GM21717 (cell line): Measurements from ENCODE around the gene SLC12A4.
A peak's percentile ranks its signal among the peaks of the same experiment; 100 is the strongest.

Experiments
- ATAC-seq: cut with Tn5 transposase; IDR thresholded peaks from one replicate; pipeline ENCODE4 v1.9.1; 2021; ENCODE audit warnings: mild to moderate bottlenecking, moderate library complexity; ENCODE audit not compliant: unreplicated experiment

SLC12A4 gene

DNA sequence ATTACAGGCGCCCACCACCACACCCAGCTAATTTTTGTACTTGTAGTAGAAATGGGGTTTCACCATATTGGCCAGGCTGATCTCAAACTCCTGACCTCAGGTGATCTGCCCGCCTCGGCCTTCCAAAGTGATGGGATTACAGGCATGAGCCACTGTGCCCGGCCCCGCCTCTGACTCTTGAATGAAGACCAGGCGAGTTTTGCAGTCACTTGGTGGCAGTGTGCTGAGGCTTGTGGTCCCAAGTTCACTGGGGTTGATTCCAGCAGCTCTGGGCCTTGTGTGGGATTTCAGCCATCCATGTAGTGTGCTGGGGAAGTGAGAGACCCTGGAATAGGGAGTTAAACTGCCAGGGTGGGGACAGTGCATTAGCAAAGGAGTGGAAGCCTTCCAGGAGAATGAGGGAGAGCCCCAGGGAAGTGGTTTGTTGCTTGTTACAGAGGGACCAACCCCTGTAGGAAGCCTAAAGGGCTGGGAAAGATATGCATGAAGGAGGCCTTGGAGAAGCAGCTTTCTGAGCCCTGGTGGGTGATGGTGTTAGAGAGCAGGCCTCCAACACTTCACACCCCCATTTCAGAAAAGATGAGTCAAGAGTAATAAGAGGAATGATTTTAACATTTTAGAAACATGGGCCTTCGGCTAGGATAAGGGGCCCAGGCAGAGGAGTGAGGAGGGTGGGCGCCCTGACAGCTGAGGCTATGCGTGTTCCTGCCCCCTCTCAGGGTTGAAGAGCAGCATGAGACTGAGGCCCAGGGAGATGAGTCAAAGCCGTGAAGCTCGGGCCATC is 60.8 kb downstream of the SLC12A4 start:
- ATAC-seq, result no peak

DNA sequence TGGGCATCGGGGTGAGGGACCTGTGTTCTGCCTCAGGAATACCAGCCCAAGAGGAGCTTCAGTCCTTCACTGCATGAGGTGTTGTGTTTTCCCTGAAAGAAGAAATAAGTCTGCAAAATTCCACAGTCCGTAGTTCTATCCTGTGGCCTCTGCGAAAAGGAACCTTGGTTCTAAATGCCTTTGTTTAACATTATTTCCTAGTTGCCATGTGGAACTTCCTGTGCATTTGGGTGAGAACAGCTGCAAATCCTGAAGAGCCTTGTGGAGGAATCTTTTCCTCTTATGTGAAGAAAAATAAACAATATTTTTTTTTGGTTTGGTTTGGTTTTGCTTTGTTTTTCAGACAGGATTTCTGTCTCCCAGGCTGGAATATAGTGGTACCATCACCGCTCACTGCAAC is 65.6 kb downstream of the SLC12A4 start:
- ATAC-seq, result no peak

DNA sequence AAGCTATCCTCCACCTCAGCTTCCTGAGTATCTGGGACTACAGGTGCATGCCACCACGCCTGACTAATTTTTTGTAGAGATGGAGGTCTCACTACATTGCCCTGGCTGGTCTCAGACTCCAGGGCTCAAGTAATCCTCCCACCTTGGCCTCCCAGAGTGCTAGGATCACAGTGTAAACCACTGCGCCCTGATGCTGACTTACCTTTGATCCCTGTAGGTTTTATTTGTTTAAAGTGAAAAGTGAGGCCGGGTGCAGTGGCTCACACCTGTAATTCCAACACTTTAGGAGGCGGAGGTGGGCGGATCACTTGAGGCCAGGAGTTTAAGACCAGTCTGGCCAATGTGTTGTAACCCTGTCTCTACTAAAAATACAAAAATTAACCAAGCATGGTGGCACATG is 66.7 kb downstream of the SLC12A4 start:
- no peak for ATAC-seq

DNA sequence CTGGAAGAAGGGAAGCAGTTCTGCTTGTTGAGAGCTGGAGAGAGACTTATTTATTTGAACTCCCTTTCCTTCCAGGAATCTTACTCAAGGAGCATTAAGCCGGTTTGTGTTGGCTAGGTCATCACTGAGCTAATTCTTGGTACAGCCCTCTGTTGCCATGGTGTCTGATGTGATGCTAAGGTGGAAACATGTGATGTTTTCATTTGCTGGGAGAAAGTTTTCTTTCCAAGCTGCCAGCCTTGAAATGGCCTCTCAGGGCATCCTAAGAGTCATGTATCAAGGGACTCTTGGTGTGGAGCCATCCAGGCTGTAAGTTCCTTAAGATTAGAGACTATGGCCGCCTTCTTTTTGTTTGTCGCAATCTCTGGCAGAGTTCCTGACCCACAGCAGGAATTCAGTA is 71.2 kb downstream of the SLC12A4 start:
- no peak for ATAC-seq

DNA sequence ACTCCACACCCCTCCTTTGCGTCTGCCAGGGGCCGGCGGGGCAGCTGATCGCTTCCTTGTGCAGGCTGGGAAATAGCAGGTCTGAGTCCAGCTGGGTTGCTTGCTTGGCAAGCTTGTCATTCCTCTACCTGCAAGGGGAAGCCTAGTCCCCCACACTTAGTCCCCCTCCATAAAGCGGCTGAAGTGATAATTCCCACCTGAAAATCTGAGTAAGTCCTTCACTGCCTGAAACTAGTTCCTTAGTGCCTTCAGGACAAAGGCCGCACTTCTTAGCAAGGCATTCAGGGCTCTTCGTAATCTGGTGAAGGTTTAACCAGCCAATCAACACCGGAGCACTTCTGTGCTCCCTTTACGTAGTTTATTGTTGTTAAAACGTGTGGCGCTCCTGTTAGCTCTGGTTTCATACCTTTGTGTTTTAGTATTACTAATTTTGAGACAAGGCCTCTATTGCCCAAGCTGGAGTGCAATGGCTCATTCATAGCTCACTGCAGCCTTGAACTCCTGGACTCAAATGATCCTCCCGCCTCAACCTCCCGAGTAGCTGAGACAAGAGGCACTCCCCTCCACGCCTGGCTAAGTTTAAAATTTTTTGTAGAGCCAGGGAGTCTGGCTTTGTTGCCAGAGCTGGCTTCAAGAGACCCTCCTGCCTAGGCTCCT is 74.6 kb downstream of the SLC12A4 start:
- peak; percentile 30 for ATAC-seq
